GM19397 (cell line): ENCODE measurements around the gene AOPEP.

Source experiments
- ATAC-seq: cut with Tn5 transposase; IDR thresholded peaks from one replicate; pipeline ENCODE4 v1.9.1; 2021; ENCODE audit warnings: mild to moderate bottlenecking, moderate library complexity; ENCODE audit not compliant: unreplicated experiment

The AOPEP gene

DNA sequence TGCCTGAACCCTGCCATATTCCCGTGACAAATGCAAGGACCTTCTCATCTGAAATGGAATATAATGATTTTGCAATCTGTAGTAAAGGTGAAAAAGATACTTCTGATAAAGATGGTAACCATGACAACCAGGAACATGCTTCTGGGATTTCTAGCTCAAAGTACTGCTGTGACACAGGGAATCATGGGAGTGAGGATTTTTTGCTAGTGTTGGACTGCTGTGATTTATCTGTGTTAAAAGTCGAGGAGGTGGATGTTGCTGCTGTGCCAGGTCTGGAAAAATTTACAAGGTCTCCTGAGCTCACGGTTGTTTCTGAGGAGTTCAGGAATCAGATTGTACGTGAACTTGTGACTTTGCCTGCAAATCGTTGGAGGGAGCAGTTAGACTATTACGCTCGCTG, 33.5 kb downstream of the AOPEP start:
- ATAC-seq, result no peak

DNA sequence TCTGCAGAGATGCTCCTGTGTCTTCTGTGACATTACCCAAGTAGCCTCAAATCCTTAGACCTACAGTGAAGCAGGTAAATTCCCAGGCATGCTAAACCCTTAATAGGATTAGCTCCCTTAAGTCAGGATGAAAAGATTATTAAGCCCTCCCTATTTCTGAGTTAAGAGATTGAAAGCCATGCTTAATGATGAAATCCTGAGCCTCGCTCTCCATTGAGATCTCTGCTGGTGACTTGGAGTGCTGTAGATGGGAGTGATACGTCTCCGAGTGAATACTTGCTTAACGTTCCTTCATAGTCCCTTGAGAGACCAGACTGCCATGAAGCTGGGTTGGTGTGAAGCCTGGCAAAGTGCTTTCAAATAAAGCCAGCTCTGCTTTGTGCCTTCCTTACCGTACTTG, 34.2 kb downstream of the AOPEP start:
- ATAC-seq, result no peak

DNA sequence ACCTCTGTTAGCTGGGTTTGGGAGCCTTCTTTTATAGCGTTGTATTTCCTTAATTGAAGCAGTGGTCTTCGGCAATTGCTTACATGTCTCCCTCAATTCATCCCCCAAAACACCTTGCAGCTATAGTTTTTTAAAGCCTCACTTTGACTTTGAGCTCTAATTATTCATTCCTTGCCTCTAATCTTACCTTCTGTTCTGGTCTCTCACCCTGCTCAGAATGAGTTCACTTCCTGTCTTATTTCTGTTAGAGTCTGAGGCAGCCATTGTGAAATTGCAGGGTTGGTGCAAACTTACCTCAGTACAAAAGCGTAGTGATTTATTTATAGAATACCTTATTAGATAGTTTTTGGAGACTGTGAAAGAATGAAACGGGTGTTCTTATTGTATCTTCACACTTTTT, 35.0 kb downstream of the AOPEP start:
- ATAC-seq, result no peak

DNA sequence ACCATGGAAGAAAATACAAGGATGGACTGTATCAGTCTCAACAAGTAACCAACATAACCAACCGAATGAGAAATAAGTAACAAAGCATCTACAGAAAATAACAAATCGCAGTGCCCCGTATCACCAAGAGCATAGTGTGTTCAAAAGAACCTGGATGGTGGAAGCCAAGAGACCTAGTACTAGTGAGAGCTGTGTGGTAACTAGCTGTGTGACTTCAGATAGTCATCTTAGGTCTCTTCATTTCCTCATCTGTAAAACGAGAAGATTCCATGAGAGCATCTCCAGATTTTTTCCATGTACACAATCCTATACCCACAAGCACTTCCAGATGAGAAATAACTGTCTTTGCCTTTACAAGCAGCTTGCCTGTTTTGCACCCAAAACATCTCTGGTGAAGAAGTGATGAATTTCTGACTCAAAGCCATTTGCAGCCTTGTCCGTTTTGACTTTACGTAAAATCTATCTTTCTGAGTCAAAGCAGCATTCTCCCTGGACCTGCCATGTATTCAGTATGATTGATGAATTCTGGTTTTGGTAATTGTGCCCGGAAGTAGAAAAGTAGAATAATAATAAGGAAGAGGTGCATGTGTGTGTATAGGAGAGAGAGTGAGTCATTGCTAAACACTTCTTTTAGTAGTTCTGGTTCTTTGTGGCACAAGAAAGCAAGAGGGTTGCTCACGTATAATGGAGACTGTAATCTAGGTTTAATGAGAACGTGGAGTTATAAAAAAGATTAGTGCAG, 41.0 kb downstream of the AOPEP start:
- no peak for ATAC-seq

DNA sequence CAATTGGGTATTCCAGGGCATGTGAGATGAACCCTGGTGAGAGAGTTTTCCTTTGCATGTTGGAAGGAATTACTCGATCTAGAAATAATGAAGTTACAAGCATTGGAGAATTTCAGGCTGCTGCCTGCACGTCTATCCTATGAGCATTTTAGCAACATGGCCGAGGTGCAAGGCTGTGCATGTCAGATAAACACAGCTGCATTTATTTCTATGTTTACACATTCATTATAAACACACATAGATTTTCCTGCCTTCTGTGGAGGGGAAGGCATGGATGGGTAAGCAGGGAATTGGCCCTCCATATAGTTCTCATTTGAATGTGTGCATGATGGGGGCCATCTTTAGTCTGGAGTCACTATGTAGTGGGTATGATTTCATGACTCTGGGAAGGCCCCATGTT, 42.3 kb downstream of the AOPEP start:
- ATAC-seq, result no peak

DNA sequence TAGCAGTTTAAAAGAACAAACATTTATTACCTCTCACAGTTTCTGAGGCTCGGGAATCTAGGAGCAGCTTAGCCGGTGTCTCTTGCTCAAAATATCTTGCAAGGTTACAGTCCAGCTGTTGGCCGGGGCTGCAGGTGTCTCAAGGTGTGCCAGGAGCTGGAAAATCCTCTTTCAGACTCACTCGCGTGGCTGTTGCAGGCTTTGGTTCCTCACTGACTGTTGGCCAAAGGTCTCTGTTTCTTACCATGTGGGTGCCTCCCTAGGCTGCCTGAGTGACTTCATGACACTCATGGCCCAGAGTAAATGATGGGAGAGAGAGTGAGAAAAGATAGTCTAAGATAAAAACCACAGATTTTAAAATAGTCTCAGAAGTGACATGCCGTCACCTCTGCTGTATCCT, 43.8 kb downstream of the AOPEP start:
- no peak for ATAC-seq

DNA sequence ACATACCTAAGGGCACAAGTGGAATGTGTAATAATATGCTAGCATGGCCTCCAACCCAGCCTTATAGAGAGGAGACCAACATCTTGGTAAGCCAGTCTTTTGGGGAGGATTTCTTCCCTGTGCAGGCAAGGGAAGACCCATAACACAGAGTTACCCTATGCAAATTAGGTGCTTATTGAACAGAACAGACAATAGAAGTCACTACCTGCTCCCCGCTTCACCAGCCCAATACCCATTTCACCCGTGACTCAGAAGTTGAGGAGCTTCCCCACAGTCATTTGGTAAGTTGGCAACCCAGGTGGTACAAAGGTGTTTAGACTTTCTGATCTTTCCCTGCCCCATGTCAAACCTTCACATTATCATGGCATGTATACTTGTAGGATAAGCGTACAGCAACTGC, 44.6 kb downstream of the AOPEP start:
- ATAC-seq, result no peak

DNA sequence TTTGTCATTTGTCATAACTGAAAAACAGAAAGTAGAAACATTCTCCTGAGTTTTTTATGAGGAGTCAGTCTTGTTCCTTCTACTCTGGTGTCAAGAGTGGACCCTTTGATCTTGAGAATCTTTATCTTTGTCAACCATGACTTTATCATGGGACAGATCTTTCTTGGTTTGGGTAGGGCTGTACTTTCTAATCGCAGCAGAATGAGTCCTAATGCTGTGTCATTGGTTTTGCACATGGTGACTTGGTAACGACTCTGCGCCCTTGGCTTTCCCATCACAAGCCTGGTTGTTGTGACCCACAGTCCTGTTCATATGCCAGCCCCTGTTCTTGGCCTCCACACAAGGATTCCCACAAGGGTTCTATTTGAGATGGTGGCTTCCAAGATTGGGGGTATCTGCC, 45.6 kb downstream of the AOPEP start:
- ATAC-seq, result no peak

DNA sequence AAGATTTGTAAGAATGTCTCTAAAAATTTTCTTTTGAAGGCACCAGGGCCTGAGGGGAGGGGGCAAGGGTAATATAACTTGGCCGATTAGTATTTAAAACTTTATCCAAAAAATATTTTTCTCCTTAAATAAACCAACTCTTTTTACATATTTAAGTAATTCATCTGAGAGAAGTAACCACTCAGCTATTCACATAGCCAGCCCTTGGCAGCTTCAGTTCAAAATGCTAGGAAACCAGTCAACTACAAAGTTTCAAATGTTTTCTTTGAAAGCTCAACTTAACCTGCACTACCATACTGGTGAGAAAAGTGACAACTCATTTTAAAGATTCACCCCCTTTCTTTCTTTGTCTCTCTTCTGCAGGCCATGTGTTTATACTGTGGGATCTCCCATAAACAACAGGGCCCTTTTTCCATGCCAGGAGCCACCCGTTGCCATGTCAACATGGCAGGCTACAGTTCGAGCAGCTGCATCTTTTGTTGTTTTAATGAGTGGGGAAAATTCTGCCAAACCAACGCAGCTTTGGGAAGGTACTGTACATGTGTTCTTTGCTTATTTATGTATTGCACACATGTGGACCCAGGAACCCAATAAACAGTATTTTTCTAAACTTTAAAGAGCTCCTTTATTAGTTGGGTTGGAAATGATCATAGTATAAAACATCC, 46.3 kb downstream of the AOPEP start:
- ATAC-seq, result no peak

DNA sequence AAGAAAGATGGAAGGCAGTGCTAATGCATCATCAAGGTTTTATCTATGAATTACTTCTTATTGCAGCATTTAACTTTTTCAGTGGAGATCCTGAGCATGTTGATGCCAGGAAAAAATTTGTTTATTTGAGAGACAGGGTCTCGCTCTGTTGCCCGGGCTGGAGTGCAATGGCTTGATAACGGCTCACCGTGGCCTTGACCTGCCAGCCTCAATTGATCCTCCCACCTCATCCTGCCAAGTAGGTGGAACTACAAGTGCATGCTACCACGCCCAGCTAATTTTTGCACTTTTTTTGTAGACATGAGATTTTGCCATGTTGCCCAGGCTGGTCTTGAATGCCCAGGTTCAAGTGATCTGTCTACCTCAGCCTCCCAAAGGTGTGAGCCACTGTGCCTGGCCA, 47.2 kb downstream of the AOPEP start:
- ATAC-seq, result no peak

DNA sequence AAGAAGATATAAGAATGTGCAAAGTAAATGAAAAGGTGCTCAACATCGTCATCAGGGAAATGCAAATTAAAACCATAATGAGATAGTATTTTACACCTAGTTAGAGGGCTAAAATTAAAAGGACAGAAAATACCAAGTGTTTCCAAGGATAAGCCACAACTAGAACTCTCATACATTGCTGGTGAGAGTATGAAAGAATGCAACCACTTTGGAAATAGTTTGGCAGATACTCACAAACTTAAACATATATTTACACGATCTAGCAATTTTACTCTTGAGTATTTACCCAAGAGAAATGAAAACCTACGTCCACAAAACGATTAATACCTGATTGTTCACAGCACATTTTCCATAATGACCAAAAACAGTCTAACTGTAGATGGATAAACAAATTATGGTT, 51.5 kb downstream of the AOPEP start:
- ATAC-seq, result no peak

DNA sequence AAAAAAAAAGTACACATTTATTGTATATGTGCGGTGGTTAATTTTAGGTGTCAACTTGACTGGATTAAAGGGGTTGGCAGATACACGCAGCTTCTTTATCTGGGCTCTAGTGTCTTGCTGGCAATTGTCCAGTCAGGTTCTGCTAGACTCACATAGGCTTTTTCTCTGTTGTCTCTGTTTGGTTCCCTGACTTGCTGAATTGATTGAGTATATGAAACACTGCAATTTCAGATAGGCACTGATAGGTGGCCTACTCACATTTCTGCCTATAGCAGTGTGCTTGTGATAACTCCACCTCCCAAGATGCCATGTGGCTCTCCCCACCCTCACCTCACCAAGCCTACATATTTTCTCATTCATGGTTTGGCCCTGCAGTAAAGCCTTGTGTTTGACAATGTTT, 52.5 kb downstream of the AOPEP start:
- ATAC-seq, result no peak

DNA sequence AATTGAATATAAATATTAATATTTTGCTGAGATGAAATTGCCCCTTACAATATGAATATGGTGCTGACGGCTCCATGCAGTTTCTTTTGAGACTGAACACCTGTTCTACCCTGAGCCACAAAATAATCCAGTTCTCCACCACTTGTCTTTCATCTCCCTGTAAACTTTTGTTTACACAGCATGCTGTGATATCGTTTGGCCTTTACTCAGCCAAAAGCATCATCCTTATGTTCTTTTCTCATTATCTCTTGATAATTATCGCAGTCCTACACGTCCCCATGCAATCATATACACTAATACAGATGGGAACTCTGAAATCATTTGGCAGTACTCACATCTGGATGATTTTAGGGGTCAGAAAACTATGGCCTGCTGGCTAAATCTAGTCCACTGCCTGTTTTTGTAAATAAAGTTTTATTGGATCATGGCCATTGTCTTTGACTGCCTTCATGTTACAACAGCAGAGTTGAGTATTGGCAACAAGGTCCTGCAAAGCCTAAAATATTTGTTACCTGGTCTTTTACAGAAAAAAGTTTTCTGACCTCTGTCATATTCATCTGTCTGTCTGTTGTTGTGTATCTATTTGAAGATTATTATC, 53.3 kb downstream of the AOPEP start:
- no peak for ATAC-seq

DNA sequence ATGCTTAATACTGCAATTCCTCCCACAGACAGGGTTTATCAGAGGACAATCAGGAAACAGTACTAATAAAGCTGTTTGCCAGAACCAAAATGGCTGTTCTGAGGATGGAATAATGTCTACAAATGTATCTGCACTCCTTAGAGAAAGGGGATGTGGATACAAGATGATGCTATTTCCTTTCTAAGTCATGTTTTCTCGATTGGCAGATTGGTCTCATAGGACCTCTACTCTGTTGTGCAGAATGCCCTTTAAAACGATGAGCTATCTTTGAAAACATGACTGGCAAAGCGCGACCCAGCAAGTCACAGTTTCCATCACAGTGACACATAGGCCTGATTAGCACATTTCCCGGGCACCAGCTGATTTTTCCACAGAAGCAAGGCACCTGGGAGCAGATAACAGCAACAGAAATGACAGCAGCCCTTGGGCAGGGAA, 54.0 kb downstream of the AOPEP start:
- ATAC-seq, result no peak

DNA sequence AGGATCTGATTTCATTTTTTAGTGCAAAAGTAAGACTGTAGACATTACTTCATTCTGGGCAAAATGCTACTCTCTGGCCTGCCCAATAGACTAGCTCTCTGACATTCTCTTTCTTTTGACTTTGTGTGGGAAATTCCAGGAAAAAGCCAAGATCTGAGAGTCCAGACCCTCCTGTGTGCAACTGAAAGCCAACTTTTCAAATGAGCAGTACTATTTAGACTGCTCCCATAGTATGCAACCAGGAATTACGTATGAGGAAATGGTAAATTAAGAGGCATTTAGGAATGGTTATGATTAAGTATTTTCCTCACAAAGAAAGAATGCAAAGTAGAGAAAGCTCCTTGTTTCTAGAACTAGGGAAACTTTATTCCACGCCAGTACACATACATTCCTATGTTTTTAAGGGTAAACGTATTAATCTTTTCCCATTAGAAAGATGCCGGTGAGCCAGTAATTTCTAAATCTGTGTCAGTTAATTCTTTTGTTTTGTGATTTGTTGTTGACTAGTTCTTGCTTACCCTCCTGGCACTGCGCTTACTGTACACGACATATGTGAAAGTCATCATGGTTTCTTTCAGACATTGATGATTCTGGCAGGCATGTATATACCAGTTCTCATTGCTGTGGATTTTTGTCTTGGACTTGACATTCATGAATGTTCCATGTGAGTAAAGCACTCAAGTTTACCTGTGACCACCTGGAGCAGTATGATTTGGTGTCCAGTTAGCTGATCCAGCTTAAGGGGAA, 56.0 kb downstream of the AOPEP start:
- ATAC-seq, result no peak

DNA sequence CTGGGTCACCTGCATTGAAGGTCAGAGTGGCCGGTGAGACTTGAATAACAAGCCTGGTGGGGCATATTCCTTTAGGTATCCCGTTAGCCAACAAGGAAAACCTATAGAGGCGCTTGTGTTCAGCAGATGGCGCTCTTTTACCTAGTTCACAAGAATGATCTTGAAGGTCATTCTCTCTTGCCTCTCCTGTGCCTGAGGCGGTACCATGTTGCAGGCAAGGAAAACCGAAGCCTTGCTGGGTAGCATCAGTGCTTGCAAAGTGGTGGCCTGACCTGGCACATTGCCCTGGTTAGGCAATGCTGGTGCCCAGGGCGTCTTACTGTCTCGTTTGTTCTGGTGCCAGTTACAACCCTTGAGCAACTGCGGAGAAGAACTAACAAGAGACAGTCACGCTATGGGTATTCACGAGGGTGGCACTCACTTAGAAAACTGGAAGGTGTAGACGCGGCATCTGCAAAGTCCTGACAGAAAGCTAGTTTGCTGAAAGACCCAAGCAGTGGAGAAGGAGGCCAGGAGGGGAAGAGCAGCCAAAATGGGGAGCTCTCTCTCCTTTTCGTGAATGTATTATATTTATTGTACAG, 56.7 kb downstream of the AOPEP start:
- no peak for ATAC-seq

DNA sequence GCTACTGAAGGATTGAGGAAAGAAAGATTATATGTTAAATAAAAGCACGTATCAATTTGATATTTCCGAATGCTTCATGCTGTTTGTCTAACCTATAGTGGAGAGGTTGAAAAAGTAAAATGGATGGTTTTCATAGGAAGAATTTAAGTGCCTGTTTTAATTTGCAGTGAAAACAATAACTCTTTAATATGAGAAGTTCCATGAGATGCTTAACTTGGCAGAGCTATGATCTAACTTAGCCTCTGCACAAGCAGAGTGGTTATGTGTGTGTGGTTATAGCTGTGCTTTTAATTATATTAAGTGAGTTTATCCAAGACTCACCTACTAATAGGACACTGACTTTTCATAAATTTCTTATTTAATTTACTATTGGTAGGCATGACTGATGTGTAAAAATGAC, 57.4 kb downstream of the AOPEP start:
- no peak for ATAC-seq

DNA sequence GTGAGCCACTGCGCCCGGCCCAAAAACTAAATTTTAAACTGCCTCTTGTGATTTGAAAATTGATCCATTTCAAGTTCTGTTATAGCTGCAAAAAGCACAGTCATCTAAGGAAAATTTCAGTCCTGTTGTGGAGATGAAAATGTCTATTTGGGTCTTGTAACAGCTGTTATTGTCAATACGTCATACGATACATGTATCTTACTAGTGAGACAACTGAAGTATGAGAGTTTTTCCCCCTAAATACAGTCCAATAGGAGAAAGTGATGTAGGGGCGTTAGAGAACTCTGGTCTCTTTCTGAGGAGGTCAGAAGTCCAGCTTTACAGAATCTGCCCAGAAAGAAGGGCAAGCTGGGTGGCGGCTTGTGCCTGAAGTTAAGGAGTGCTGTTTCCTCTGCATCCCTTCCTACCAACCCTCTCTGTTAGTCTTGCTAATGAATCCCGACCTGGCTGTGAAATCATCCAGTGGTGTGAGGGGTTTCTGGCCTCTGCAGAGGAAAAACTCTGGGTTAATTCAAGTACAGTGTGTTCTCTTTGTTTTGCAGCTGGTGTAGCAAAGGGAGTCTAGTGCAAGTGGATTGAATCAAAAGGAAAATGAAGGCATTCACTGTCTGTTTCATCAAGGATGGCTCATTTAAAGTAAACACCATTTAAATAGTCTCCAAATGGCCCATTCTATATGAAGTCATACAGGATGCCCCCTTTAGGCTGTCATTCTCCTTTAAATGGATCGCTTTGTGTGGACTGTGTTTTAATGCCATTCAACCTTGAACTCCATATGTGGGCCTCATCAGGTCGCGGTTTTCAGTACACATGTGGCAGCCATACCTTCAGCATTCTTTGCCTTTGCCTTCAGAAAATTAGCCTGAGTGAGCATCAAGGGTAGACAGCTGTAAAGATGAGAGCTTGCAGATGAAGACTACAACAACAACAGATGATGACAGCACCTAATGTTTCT, 59.0 kb downstream of the AOPEP start:
- ATAC-seq, result no peak

DNA sequence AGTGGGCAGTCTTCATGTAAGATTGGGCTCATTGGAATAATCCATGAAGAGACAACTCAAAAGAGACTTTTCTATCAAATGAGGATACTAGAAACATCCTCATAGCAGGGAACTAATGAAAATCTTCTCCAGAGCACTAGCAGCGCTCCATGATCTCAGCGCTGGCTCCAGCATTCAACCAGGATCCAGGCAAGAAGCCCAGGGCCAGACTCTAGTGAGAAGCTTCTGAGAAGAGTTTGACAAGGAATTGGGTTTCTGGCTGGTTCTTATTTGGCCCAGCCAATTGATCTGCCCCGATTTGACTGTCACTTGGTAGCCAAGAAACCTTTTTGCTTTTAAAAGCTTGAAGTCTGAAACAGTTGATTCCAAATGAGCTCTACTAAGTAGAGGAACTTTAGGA, 60.1 kb downstream of the AOPEP start:
- no peak for ATAC-seq

DNA sequence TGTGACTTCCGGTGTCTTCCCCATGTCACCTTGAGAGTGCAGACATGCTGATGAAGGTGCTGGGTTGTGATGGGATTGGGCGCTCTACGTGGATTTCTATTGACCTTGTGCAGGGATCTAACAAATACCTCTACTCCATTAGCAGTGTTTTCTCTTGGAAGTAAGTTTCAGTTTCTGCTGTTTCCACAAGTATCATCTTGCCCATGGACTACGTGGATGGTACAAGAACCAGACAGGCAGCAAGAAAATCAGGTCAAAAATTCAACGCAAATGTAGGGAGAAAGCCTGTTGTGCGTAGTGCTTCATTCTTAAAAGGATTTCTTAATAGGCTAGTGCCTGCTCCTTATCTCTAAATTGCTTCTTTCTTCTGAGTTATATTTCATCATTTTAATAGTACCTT, 60.8 kb downstream of the AOPEP start:
- no peak for ATAC-seq
